ENCODE data around the gene UBALD1. TPM values are rescaled to one million over a fixed set of nuclear protein-coding genes. Genes with fewer than 3 reads are reported as not detected.

Gene UBALD1
- total RNA-seq, 4 donors from 2014 or later = 11.6 to 25.1 (median 18.1) TPM

DNA sequence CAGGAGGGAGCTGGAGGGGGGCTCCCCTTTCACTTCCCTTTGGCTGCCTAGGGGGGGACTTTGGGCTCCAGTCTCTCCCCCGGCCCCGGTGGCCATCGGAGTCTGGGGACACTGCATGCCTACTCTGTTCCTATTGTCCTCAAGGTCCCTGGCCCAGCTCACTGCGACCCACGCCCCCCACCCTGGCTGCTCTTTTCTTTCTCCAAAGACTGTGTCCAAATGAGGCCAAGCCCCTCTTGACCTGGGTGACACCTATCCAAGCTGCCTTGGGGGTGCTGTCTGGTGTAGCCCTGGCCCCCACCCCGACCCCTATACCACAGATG is 12.9 kb downstream of the UBALD1 start:
- Histone ChIP-seq H3K27ac (no peak overlapping the region), H3K4me1 (peaks cover 0 to 7% (median 0%) of the 10 kb centered on the region in 4 donors), H3K36me3 (no peaks in the 10 kb centered on the region), H3K9me3 (no peaks in the 10 kb centered on the region), H3K4me3 (no peak overlapping the region), H3K27me3 (no peaks in the 10 kb centered on the region)
- TF ChIP-seq POLR2A (IDR thresholded peaks at IDR 0.05) = no peak
- TF ChIP-seq, protein P1, sequence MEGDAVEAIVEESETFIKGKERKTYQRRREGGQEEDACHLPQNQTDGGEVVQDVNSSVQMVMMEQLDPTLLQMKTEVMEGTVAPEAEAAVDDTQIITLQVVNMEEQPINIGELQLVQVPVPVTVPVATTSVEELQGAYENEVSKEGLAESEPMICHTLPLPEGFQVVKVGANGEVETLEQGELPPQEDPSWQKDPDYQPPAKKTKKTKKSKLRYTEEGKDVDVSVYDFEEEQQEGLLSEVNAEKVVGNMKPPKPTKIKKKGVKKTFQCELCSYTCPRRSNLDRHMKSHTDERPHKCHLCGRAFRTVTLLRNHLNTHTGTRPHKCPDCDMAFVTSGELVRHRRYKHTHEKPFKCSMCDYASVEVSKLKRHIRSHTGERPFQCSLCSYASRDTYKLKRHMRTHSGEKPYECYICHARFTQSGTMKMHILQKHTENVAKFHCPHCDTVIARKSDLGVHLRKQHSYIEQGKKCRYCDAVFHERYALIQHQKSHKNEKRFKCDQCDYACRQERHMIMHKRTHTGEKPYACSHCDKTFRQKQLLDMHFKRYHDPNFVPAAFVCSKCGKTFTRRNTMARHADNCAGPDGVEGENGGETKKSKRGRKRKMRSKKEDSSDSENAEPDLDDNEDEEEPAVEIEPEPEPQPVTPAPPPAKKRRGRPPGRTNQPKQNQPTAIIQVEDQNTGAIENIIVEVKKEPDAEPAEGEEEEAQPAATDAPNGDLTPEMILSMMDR (IDR thresholded peaks at IDR 0.05) = no peak
- no peak for DNase-seq

DNA sequence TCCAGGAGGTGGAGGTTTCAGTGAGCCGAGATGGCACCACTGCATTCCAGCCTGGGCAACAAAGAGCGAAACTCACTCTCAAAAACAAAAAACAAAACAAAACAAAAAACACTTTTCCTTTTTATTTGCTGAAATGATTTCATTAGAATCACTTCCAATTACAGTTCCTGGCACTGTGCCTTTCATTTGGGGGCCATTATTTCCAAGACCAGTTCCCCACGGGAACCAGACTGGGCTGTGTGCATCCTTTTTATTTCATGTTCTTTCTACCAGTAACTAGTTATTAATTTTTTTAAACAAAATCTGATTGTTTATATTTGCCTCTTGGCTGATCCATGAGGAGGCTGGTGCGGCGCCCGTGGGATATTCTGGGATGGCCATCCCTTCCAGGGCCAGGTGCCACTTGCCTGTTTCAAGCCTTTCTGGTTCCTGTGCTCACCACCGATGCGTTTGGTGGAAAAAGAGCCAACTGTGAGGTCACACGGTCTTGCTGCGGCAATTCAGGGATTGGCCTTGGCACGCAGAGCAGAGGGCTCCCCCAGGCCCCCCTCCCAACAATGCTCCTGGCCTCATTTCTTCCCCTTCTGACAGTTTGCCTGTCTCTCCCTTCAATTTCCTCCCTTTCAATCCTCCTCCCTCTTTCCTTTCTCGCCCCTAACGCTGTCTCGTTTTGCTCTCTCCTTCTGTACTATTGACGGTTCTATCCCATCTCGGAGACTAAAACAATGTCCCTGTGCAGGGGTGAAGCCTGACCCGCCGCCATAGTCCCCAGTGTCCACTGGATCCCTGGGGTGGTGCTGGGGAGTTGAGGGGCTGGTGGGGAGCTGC is 13.4 kb downstream of the UBALD1 start:
- DNase-seq = no peak

DNA sequence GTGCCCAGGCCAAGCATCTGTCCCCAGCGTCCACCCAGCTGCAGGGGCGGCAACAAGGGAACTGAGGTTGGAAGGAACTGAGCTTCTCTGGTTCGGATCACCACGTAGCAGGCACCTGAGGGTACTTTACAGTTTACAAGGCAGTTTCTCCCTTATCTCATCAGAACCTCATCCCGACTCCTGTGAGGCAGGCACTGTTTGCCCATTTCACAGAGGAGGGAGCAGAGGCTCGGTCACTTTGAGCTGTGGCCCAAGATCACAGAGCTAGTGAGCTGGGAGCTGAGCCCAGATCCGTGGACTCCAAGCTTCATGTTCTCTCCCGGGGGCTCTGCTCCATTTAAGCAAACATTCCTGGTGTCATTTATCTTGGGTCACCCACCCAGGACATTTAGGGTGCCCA is 15.1 kb downstream of the UBALD1 start:
- H3K9me3 ChIP-seq = no peaks in the 10 kb centered on the region
- no peaks in the 10 kb centered on the region for H3K36me3 ChIP-seq
- no peak for DNase-seq
- no peak overlapping the region for H3K27ac ChIP-seq
- peaks cover 0 to 7% (median 0%) of the 10 kb centered on the region in 4 donors for H3K4me1 ChIP-seq
- TF ChIP-seq, protein P1 (IDR thresholded peaks at IDR 0.05) = no peak
- no peak for TF ChIP-seq POLR2A (IDR thresholded peaks at IDR 0.05)
- H3K27me3 ChIP-seq = no peaks in the 10 kb centered on the region
- H3K4me3 ChIP-seq = no peak overlapping the region

More for the DNA sequence above, 13.4 kb downstream of the UBALD1 start:
- H3K4me3 ChIP-seq = no peak overlapping the region
- no peak for TF ChIP-seq POLR2A (IDR thresholded peaks at IDR 0.05)
- TF ChIP-seq, protein P1 (IDR thresholded peaks at IDR 0.05) = no peak
- no peaks in the 10 kb centered on the region for H3K36me3 ChIP-seq
- H3K27me3 ChIP-seq = no peaks in the 10 kb centered on the region
- no peak overlapping the region for H3K27ac ChIP-seq
- H3K9me3 ChIP-seq = no peaks in the 10 kb centered on the region
- H3K4me1 ChIP-seq = peaks cover 0 to 7% (median 0%) of the 10 kb centered on the region in 4 donors

DNA sequence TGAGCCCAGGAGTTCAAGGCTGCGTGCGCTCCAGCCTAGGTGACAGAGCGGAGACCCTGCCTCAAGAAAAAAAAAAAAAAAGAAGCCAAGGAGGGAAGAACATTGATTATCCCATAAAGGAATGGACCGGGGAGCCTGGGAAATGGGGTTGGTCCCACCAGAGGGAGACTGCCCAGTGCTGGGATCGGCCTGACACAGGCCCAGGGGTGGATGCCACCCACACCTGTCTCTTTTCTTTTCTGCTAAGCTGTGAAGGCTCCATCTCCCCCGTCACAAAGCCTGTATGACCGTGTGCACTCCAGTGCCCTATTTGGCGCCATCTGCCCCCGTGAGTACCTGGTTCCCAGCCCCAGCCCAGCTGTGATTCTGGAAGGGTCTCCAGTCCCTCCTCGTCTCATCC is 15.7 kb downstream of the UBALD1 start:
- H3K4me3 ChIP-seq = no peak overlapping the region
- no peak overlapping the region for H3K27ac ChIP-seq
- TF ChIP-seq POLR2A (IDR thresholded peaks at IDR 0.05) = no peak
- TF ChIP-seq, protein P1 (IDR thresholded peaks at IDR 0.05) = no peak
- peaks cover 0 to 6% (median 0%) of the 10 kb centered on the region in 4 donors for H3K4me1 ChIP-seq
- no peaks in the 10 kb centered on the region for H3K27me3 ChIP-seq
- no peak for DNase-seq
- no peaks in the 10 kb centered on the region for H3K9me3 ChIP-seq
- no peaks in the 10 kb centered on the region for H3K36me3 ChIP-seq

DNA sequence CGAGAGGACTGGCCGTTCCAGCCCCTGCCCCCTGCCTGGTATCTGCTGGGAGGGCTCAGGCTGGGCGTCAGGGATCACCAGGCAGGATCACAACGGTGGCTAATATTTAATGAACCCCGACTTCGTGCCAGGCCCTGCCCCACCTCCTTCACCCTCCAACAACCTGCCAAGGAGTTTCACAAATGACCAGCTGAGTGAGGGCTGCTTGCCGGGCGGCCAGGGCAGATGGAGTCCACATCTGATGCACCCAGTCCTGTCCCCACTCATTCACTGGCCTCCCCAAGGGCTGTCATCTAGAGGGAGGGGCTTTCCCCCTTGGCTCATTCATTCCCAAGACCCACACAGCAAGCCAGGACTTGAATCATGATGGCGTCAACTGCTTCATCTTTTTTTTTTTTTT is 17.5 kb downstream of the UBALD1 start:
- DNase-seq = no peak
- H3K27me3 ChIP-seq = no peaks in the 10 kb centered on the region
- H3K27ac ChIP-seq = no peak overlapping the region
- H3K36me3 ChIP-seq = no peaks in the 10 kb centered on the region
- H3K9me3 ChIP-seq = no peaks in the 10 kb centered on the region
- TF ChIP-seq, protein P1 (IDR thresholded peaks at IDR 0.05) = no peak
- TF ChIP-seq POLR2A (IDR thresholded peaks at IDR 0.05) = no peak
- H3K4me1 ChIP-seq = no peaks in the 10 kb centered on the region
- H3K4me3 ChIP-seq = no peak overlapping the region
